ENCODE results near the gene SOX5. TPM values are rescaled to one million over a fixed set of nuclear protein-coding genes. Genes with fewer than 3 reads are reported as not detected.
"Not testable (repeated sequence)": the region's sequence is repeated elsewhere in the genome, so short reads cannot be mapped to it uniquely, and the experiment has no call there.

SOX5 gene
- total RNA-seq, 1 experiment from 2014 or later = not detected

DNA sequence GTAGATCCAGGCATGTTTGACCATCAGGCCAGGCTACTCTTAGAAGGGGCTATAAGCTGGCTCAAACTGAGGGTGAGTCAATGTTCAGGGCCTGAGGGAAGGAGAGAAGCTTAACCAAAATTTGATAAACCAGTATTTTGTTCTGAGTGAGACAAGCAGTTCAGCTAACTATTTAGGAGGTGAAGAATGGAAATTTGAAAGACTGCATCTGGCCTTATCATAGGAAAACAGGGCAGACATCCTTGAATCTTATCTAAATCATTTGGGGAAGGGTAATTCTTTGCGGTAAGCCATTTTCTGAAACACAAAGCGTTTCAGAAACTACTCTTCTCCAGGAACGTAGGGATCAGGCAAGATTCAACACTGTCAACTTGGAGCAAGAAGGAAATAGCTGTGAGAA, 447.2 kb downstream of the SOX5 start:
- no peak for DNase-seq (ENCODE audit: low spot score)

- no peak for DNase-seq (ENCODE audit: low spot score)
These were observed 454.0 kb downstream of the SOX5 start for GRCh38 chr12:23495472-23495871.

DNA sequence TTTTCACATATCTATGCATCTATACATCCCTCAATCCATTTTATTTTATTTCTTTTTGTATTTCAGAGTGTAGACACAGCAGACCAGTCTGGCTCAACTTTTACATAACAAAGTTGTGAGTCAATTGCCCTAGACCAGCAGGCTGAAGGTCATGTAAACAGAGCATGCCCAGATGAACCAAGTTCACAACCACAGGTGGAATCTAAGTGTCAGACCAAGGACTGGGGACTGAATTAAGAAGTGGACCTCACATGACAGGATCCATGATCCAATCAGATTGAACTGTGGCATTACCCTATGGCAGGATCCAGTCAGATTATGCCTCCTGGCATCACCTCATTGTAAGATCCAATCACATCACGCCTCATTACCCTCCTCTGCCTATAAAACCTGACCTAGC, 455.8 kb downstream of the SOX5 start:
- no peak for DNase-seq (ENCODE audit: low spot score)

- DNase-seq (ENCODE audit: low spot score) = not testable (repeated sequence)
These were observed 458.4 kb downstream of the SOX5 start for GRCh38 chr12:23491029-23491428.

DNA sequence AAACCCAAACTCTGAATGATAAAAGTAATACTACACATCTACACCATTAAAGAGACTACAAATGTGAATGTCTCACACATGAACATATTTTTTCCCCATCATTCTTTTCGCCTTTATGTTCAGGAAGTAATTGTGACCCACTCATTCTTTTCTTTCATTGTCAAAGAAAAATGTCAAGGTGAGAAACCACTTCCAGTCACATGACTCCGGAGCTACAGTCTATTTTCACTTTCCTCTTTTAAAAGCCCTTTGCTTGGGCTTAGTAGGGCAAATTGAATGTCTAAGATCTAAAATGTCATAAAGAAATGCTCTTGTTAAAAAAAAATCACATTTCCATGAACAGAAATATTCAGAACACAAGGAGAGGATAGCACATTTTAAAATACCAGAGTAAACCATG, 461.3 kb downstream of the SOX5 start:
- DNase-seq (ENCODE audit: low spot score) = no peak

- DNase-seq (ENCODE audit: low spot score) = no peak
These were observed 465.2 kb downstream of the SOX5 start for GRCh38 chr12:23484238-23484637.

DNA sequence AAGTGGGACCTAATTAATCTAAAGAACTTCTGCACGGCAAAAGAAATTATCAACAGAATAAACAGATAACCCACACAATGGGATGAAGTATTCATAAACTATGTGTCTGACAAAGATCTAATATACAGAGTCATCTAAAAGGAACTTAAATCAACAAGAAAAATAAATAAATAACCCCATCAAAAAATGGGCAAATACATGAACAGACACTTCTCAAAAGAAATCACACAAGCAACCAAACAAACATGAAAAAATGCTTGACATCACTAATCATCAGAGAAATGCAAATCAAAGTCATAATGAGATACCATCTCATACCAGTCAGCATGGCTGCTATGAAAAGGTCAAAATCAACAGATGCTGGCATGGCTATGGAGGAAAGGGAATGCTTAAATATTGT, 466.9 kb downstream of the SOX5 start:
- no peak for DNase-seq (ENCODE audit: low spot score)

All from HT-29 (cell line).